ENCODE measurements around the gene RBM7. TPM values are rescaled to one million over a fixed set of nuclear protein-coding genes. Genes with fewer than 3 reads are reported as not detected.

RBM7 gene, protein sequence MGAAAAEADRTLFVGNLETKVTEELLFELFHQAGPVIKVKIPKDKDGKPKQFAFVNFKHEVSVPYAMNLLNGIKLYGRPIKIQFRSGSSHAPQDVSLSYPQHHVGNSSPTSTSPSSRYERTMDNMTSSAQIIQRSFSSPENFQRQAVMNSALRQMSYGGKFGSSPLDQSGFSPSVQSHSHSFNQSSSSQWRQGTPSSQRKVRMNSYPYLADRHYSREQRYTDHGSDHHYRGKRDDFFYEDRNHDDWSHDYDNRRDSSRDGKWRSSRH
- total RNA-seq: 10 to 100 TPM; 17.6 to 22.3 TPM
- polyA plus RNA-seq (ENCODE audit: insufficient read depth, low read depth, low replicate concordance): 37.6 TPM
- long read RNA-seq, donor 1, full-length matches to known transcripts: 23 of 23 reads
- long read RNA-seq, donor 1, partial matches to known transcripts: 0 of 23 reads
- long read RNA-seq, donor 1, other reads (novel, unspliced or antisense): 0 of 23 reads
- long read RNA-seq, donor 2, full-length matches to known transcripts: 8 of 8 reads
- long read RNA-seq, donor 2, partial matches to known transcripts: 0 of 8 reads
- long read RNA-seq, donor 2, other reads (novel, unspliced or antisense): 0 of 8 reads

DNA sequence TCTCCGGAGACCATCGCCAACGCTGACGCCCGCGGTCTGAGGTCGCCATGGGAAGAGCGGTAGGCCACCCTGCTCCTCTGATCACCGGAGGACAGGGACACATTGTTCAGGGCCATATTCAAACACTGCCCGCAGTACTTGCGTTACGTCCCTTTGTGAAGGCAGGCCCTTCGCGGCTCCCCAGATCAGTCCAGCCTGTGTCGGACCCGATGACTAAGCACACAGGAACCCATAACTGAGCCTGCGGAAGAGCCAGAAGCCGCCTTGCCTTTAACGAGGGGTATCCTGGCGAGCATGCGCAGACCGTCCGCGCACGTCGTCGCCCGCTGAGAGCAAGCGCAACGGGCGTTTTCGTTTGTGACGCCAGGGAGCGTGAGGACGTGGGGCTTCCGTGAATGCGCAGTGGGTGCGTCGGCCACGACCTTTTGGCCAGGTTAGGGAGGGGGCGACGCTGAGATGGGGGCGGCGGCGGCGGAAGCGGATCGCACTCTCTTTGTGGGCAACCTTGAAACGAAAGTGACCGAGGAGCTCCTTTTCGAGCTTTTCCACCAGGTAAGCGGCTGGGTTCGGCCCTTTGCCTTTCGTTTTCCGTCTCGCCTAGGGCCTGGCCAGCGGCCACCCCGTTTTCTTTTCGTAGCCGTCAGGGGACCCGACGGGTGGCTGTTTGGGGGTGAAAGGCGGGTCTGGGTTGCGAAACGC, at the start of gene RBM7, which contains the start of gene C11orf71:
RBM7 (plus strand) TSS at position 451 of the 699 bp plus-strand sequence; CDS start at position 457, 6 bp downstream.
C11orf71 (minus strand) TSS at position 296 of the 699 bp plus-strand sequence; CDS start at position 116, 180 bp downstream.
- DNase-seq: peak; percentile 96
- peaks cover 14% of the 10 kb centered on the region for H3K4me1 ChIP-seq
- intact Hi-C loops (cut with DNase I; ENCODE audit: low total_unique reads): no loop called here
- H3K36me3 ChIP-seq (ENCODE audit: low read depth, missing control alignments): no peaks in the 10 kb centered on the region
- WGBS, 2 donors: 0% methylated on average over 23 to 49 of the region's 65 CpGs
- H3K9me3 ChIP-seq: no peaks in the 10 kb centered on the region
- no peaks in the 10 kb centered on the region for H3K27me3 ChIP-seq
- H3K27ac ChIP-seq: peak within 1 kb of the TSS; percentile 97 to 99
- TF ChIP-seq POLR2A (IDR thresholded peaks at IDR 0.05) (peak; percentile 84), CTCF (IDR thresholded peaks at IDR 0.05) (no peak)
- H3K4me3 ChIP-seq: peak within 1 kb of the TSS; percentile 85 to 92

GRCh38 chr11:114353443-114353842, 47.0 kb upstream of the RBM7 start:
- Histone ChIP-seq H3K4me1 (no peaks in the 10 kb centered on the region), H3K27me3 (no peaks in the 10 kb centered on the region), H3K4me3 (no peak overlapping the region), H3K36me3 (ENCODE audit: low read depth, missing control alignments) (no peaks in the 10 kb centered on the region), H3K9me3 (no peaks in the 10 kb centered on the region), H3K27ac (no peak overlapping the region)
- intact Hi-C loops (cut with DNase I; ENCODE audit: low total_unique reads): no loop called here
- WGBS, 2 donors: 73 to 86% methylated on average over 3 of the region's 3 CpGs
- TF ChIP-seq CTCF (IDR thresholded peaks at IDR 0.05): no peak
- TF ChIP-seq POLR2A (IDR thresholded peaks at IDR 0.05): no peak
- DNase-seq: no peak

GRCh38 chr11:114354076-114354475, 46.4 kb upstream of the RBM7 start:
- TF ChIP-seq CTCF (IDR thresholded peaks at IDR 0.05) (no peak), POLR2A (IDR thresholded peaks at IDR 0.05) (no peak)
- Histone ChIP-seq H3K4me3 (no peak overlapping the region), H3K27ac (no peak overlapping the region), H3K27me3 (no peaks in the 10 kb centered on the region), H3K4me1 (no peaks in the 10 kb centered on the region), H3K36me3 (ENCODE audit: low read depth, missing control alignments) (no peaks in the 10 kb centered on the region), H3K9me3 (no peaks in the 10 kb centered on the region)
- 80 to 85% methylated on average over 3 of the region's 3 CpGs for WGBS, 2 donors
- DNase-seq: no peak
- intact Hi-C loops (cut with DNase I; ENCODE audit: low total_unique reads): no loop called here

- intact Hi-C loops (cut with DNase I; ENCODE audit: low total_unique reads): no loop called here
- Histone ChIP-seq H3K4me3 (no peak overlapping the region), H3K4me1 (no peaks in the 10 kb centered on the region), H3K36me3 (ENCODE audit: low read depth, missing control alignments) (no peaks in the 10 kb centered on the region), H3K9me3 (no peaks in the 10 kb centered on the region), H3K27me3 (no peaks in the 10 kb centered on the region), H3K27ac (no peak overlapping the region)
- no peak for TF ChIP-seq POLR2A (IDR thresholded peaks at IDR 0.05)
- TF ChIP-seq CTCF (IDR thresholded peaks at IDR 0.05): no peak
- DNase-seq: no peak
- WGBS, 2 donors: 48 to 64% methylated on average over 1 of the region's 1 CpG
These were observed 41.8 kb upstream of the RBM7 start for GRCh38 chr11:114358716-114359115.
